Measurements from ENCODE around the gene MED13. TPM values are rescaled to one million over a fixed set of nuclear protein-coding genes. Genes with fewer than 3 reads are reported as not detected.
A peak's percentile ranks its signal among the peaks of the same experiment; 100 is the strongest.

MED13 gene
- total RNA-seq, 1 donor from 2014 or later = 25.7 TPM

DNA sequence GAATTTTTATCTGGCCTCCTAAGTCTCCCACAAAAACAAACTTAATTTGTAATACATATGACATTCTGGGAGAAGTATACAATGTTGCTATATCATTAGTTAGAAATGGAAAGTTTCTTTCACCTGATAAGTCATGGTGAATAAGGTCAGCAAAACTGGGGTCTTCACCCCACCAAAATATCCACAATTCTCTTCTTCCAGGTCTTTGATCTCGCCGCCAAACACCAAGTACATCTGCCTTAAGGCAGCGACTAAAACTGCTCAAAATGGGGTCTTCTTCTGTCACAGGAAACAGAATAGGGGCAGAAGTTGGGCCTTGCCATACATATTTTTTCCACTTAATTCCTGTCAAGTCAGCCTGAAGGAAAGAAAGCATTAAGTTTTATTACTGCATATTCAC lies 2.1 kb downstream of the MED13 start:
- ATAC-seq = no peak

DNA sequence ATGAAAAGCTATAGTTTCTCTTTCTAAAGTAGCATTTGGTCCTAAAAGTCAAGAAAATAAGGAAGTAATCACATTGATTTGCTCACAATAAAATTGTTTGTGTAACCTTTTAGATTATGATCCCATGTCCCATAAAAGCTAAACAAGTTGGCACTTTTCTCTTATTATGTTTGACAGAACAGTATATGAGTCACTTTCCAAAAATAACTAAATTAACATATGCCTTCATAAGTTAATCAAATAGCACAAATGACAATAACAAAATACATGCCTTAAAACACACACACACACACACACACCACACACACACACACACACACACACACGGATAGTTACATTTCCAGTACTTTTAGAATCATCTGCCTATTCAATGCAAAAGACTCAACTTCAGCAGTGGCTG lies 2.8 kb downstream of the MED13 start:
- ATAC-seq = no peak
- no peak for DNase-seq
- intact Hi-C loops (cut with micrococcal nuclease) = loop anchor here (5.0 kb wide), 1 partner anchor 135 kb away; the partner anchor contains the start of gene INTS2

More for the DNA sequence above, 2.1 kb downstream of the MED13 start:
- DNase-seq = no peak
- intact Hi-C loops (cut with micrococcal nuclease) = loop anchor here (5.0 kb wide), 1 partner anchor 136 kb away; the partner anchor contains the start of gene INTS2

GRCh38 chr17:62059414-62059813 lies 5.7 kb downstream of the MED13 start:
- no peak for DNase-seq
- intact Hi-C loops (cut with micrococcal nuclease) = loop anchor here (10.0 kb wide), 1 partner anchor 65 kb away; no protein-coding TSS in a partner anchor
- ATAC-seq = no peak

DNA sequence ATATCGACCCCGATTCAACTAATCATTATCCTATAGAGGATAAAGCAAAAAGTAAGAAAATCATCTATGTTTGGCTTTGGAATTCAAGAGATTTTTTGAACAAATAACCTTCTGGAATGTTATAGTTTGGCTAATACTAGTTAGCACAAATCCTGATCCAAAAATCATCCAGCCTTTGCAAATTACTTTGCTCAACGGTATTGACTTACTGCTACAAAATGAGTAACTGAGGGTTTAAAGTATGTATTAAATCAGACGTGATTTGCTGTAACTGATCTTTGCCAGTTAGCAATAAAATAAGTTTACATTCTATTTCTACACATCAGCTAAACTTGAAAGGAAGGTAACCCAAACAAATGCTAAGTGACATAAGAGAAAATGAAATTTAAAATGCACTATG lies 6.5 kb downstream of the MED13 start:
- ATAC-seq (no peak), DNase-seq (no peak)
- intact Hi-C loops (cut with micrococcal nuclease) = loop anchor here (10.0 kb wide), 1 partner anchor 64 kb away; no protein-coding TSS in a partner anchor

DNA sequence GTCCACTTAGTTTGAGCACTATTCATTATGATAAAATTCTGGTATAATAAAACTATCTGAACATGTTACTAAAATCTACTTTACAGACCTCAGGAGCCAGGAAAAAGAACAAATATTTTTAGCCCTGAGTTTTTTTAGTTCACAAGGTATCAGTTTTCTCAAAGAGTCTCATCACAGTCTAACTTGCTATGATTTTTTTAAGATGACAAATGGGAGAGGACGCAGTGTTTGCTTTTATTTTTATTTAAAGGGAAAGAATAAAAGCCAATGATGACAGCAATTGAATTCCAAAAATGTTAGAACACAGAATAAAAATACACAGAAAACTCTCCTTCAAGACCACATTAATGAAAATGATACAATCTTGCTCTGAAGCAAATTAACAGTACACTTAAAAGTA lies 7.4 kb downstream of the MED13 start:
- DNase-seq (no peak), ATAC-seq (no peak)
- intact Hi-C loops (cut with micrococcal nuclease) = loop anchor here (10.0 kb wide), 1 partner anchor 63 kb away; no protein-coding TSS in a partner anchor

DNA sequence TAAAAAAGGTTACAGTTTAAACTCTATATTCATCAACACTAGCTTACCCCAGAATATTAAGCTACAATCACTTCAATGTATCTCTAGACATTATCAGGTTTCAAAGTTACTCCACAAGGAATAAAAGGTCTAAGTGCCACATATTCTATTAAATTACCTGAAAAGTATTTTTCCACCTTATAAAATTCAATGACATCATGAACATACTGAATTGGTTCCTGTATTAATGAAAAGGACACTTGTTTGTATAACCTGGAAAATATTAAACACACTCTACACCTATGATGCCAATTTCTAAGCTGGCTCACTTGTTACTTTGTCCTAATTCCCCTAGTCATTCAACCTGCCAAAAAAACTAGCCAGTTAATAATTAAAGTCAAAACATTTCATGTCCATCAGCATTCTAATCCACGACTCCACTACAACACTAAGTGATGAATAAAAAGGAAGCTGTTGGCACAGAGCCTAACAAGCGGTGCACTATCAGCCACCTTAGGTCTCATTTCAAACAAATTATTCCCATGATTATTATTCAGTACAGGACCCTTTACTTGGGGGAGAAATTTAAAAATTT lies 12.2 kb downstream of the MED13 start:
- DNase-seq (no peak), ATAC-seq (no peak)
- intact Hi-C loops (cut with micrococcal nuclease) = loop anchor here (10.0 kb wide), 1 partner anchor 58 kb away; no protein-coding TSS in a partner anchor

DNA sequence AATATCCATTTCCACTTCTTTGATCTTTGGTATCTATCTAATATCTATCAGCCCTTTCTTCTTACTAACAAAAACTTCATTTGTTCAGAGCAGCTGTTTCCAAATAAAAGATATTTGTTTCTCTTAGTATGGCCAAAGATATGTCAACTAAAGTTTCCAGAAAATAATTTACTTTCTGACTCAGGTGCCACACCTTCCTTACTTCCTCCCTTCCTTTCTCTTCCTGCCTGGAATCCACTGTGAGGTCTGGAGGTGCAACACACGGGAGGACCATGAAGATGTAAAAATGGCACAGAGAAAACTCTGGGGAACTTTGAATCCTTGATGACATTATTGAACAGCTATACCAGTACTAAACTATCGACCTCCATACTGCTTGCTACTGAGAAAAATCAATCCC lies 14.0 kb downstream of the MED13 start:
- intact Hi-C loops (cut with micrococcal nuclease) = loop anchor here (10.0 kb wide), 1 partner anchor 56 kb away; no protein-coding TSS in a partner anchor
- DNase-seq (no peak), ATAC-seq (no peak)

- no peak for ATAC-seq
- DNase-seq = no peak
- intact Hi-C loops (cut with micrococcal nuclease) = no loop called here
Observed at GRCh38 chr17:62049299-62049698, 15.8 kb downstream of the MED13 start.

GRCh38 chr17:62048262-62048661 lies 16.8 kb downstream of the MED13 start:
- ATAC-seq = no peak

DNA sequence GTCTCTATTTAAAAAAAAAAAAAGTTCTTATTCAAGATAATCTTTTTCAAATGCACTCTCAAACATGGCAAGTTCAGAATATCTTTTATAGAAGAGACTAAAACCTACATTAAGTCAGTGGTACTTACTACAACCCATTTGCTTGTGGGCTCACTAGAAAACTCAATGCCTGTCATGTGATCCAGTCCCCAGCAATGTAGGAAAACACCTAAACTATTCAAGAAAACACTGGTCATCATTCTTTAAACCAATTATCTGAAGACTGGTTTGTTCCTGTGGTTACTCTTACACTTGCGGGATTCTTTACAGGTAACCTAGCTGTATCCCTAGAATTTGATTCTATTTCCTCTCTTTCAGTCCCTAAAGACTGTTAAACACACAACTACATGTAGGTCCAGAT lies 19.6 kb downstream of the MED13 start:
- intact Hi-C loops (cut with micrococcal nuclease) = no loop called here
- DNase-seq (no peak), ATAC-seq (no peak)

More at GRCh38 chr17:62048262-62048661, 16.8 kb downstream of the MED13 start:
- DNase-seq = no peak
- intact Hi-C loops (cut with micrococcal nuclease) = no loop called here

GRCh38 chr17:62045109-62045508 lies 20.0 kb downstream of the MED13 start:
- ATAC-seq (no peak), DNase-seq (no peak)
- intact Hi-C loops (cut with micrococcal nuclease) = no loop called here

- intact Hi-C loops (cut with micrococcal nuclease) = no loop called here
- no peak for DNase-seq
- no peak for ATAC-seq
Observed at GRCh38 chr17:62043602-62044001, 21.5 kb downstream of the MED13 start.

- DNase-seq (no peak), ATAC-seq (no peak)
- intact Hi-C loops (cut with micrococcal nuclease) = no loop called here
Observed at GRCh38 chr17:62043140-62043539, 21.9 kb downstream of the MED13 start.

DNA sequence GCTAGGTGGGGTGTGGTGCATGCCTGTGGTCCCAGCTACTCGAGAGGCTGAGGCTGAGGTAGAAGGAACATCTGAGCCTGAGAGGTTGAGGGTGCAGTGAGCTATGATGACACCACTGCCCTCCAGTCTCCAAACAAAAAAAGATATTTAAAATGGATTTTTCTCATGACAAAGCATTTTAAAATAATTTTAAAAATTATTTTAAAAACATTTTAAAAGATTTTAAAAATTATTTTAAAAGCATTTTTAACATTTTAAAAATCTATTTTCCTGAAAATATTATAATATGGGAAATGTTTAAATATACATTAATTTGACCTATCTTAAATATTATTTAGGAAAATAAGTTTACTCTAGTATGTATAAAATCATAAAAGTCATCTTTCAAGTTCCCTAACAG lies 26.8 kb downstream of the MED13 start:
- intact Hi-C loops (cut with micrococcal nuclease) = no loop called here
- DNase-seq (no peak), ATAC-seq (no peak)

DNA sequence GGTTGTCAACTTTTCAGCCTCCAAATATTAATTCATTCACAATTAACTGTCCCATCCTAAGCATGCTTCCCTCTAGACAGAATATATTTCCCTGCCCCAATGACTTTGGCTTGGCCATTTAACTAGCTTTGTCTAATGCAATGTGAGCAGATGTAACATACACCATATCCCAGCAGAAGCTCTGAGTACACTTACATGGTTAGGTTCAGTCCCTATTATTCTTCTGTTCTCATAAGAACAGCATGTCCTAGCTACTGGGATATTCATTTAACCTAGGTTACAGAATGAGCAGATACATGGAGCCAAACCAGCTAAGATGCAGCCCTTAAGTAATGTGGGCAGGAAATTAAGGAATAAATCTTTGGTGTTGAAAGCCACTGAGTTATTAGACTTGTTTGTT lies 31.8 kb downstream of the MED13 start:
- intact Hi-C loops (cut with micrococcal nuclease) = no loop called here
- DNase-seq (no peak), ATAC-seq (no peak)

GRCh38 chr17:62032480-62032879 lies 32.6 kb downstream of the MED13 start:
- ATAC-seq (peak; percentile 28), DNase-seq (no peak)
- intact Hi-C loops (cut with micrococcal nuclease) = no loop called here

DNA sequence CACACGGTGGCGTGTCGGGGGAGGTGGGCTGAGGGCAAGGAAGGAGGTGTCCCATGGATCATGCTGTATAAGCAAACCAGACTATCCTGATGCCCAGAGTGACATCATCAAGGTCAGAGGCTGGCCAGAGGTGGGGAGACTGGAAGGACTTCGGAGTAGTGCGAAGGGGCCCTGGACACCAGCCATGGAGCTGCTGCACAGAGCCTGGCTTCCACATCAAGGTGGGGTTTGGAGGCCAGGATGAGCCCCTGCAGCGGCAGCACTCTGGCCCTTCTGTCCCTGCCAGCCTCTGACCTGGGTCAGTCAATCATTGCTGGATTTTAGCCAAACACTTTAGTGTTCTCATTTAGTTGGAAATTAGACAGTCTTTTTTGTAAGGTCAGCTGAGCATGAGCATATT lies 34.8 kb downstream of the MED13 start:
- ATAC-seq = peak; percentile 23
- intact Hi-C loops (cut with micrococcal nuclease) = no loop called here
- no peak for DNase-seq

- intact Hi-C loops (cut with micrococcal nuclease) = no loop called here
- no peak for ATAC-seq
Observed at GRCh38 chr17:62024866-62025265, 40.2 kb downstream of the MED13 start.

GRCh38 chr17:62017912-62018311 lies 47.2 kb downstream of the MED13 start:
- intact Hi-C loops (cut with micrococcal nuclease) = no loop called here
- ATAC-seq (no peak), DNase-seq (no peak)

More at GRCh38 chr17:62024866-62025265, 40.2 kb downstream of the MED13 start:
- DNase-seq = no peak

DNA sequence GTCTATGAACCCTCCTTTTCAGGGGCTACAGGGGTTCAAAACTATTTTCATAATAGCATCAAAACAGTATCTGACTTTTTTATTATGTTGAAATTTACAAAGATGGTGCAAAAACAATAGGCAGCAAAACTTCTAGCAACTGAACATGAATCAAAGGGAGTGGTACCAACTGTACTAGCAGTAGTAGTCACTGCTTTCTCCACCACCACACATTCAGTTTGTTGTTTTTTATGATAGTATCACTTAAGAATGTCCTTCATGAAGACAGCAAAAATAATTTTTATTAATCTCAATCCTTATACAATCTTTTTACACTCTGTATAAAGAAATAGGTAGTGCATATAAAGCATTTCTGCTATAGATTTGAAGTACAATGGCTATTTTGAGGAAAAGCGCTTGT lies 47.6 kb downstream of the MED13 start:
- DNase-seq = no peak
- ATAC-seq = no peak
- intact Hi-C loops (cut with micrococcal nuclease) = no loop called here

- ATAC-seq (no peak), DNase-seq (no peak)
- intact Hi-C loops (cut with micrococcal nuclease) = no loop called here
Observed at GRCh38 chr17:62014526-62014925, 50.6 kb downstream of the MED13 start.

Data from left ventricle myocardium superior (tissue), 1 donor.